GM13977 (cell line): ENCODE results near the gene TMED1.

Experiments used
- DNase-seq: peaks from one replicate; pipeline ENCODE4 v3.0.0; 2012; ENCODE audit warnings: low spot score
- CTCF ChIP-seq: IDR thresholded peaks from 2 replicates; pipeline ENCODE4 v1.5.1; 2012; ENCODE audit warnings: mild to moderate bottlenecking, control low read depth; ENCODE audit not compliant: insufficient read depth; ENCODE audit errors: extremely low read depth, missing control alignments
- in situ Hi-C: fragments of 300-500 bp; cut with MboI; formaldehyde crosslinking; loops from one replicate; pipeline ENCODE4 v1.12.0; 2022; ENCODE audit warnings: low sequenced_read_pairs, low pct_unique_long_range_greater_than_20kb, mixed read lengths, inconsistent platforms; ENCODE audit not compliant: unreplicated experiment

The TMED1 gene

GRCh38 chr19:10836479-10837330 is 693 bp upstream of the TMED1 start:
- TF ChIP-seq CTCF, result no peak
- DNase-seq, result no peak
- in situ Hi-C loops, result no loop called here

GRCh38 chr19:10835089-10835753 is 791 bp downstream of the TMED1 start:
- in situ Hi-C loops, result no loop called here
- DNase-seq, result peak; percentile 98
- no peak for TF ChIP-seq CTCF

GRCh38 chr19:10832939-10833296 is 3.1 kb downstream of the TMED1 start:
- in situ Hi-C loops, result no loop called here
- TF ChIP-seq CTCF, result no peak
- DNase-seq, result no peak

- DNase-seq, result no peak
- in situ Hi-C loops, result no loop called here
Observed at GRCh38 chr19:10831987-10832938, 3.7 kb downstream of the TMED1 start.

GRCh38 chr19:10830931-10831779 is 4.9 kb downstream of the TMED1 start:
- in situ Hi-C loops, result no loop called here
- no peak for DNase-seq

More at GRCh38 chr19:10831987-10832938, 3.7 kb downstream of the TMED1 start:
- no peak for TF ChIP-seq CTCF

More at GRCh38 chr19:10830931-10831779, 4.9 kb downstream of the TMED1 start:
- TF ChIP-seq CTCF, result no peak
